Vagina (tissue), 2 donors: ENCODE measurements around the gene ADCY7.

ENCODE experiments used
- POLR2A ChIP-seq, 2 donors: fragments of 450-650 bp; IDR thresholded peaks; one replicate each; pipeline ENCODE4 v1.6.1; 2017; ENCODE audit warnings: antibody characterized with exemption in 2 of 2, mild to moderate bottlenecking in 2 of 2, moderate library complexity in 2 of 2
- POLR2AphosphoS5 ChIP-seq, 2 donors: sonication (generic); formaldehyde crosslinking; IDR thresholded peaks; one replicate each; pipeline ENCODE4 v1.9.0; 2017; ENCODE audit warnings: antibody characterized with exemption in 2 of 2, mild to moderate bottlenecking in 2 of 2, low read depth in 1 of 2; ENCODE audit not compliant: insufficient read depth in 1 of 2
- TF ChIP-seq, protein P1 (sequence below), 3 experiments: fragments of 450-650 bp in 2 of 3; fragments of 200-600 bp in 1 of 3; sonication (generic) in 1 of 3; IDR thresholded peaks; one replicate each; pipeline ENCODE4 v1.5.1; 2017 to 2019; ENCODE audit warnings: antibody characterized with exemption in 3 of 3, mild to moderate bottlenecking in 2 of 3, moderate library complexity in 2 of 3

DNA sequence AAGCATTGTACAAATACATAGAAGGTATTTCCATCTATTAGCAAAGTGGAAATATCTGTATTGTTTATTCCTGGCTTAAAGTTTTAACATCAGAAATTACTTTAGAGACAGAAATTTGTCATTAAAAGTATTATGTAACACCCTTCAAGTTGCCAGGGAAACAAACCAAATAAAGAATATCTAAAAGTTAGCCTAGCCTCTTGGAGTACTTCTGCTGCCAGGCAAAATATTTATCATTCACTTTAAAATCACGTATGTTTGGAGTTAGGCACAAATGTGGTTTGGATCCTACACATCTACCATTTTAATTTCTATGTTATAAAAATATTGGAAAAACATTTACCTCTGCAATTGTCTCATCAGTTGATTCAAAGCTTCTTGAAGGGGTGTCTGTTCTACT, 87.7 kb downstream of the ADCY7 start:
- no peak for TF ChIP-seq POLR2A (IDR thresholded peaks at IDR 0.05)
- TF ChIP-seq, protein P1, sequence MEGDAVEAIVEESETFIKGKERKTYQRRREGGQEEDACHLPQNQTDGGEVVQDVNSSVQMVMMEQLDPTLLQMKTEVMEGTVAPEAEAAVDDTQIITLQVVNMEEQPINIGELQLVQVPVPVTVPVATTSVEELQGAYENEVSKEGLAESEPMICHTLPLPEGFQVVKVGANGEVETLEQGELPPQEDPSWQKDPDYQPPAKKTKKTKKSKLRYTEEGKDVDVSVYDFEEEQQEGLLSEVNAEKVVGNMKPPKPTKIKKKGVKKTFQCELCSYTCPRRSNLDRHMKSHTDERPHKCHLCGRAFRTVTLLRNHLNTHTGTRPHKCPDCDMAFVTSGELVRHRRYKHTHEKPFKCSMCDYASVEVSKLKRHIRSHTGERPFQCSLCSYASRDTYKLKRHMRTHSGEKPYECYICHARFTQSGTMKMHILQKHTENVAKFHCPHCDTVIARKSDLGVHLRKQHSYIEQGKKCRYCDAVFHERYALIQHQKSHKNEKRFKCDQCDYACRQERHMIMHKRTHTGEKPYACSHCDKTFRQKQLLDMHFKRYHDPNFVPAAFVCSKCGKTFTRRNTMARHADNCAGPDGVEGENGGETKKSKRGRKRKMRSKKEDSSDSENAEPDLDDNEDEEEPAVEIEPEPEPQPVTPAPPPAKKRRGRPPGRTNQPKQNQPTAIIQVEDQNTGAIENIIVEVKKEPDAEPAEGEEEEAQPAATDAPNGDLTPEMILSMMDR (IDR thresholded peaks at IDR 0.05): no peak
- TF ChIP-seq POLR2AphosphoS5 (IDR thresholded peaks at IDR 0.05; ENCODE audit: insufficient read depth in 1 of 2, low read depth in 1 of 2): no peak
